K562 (cell line): ENCODE measurements around the gene DARS2. TPM values are rescaled to one million over a fixed set of nuclear protein-coding genes. Genes with fewer than 3 reads are reported as not detected.

ENCODE experiments used
- ARID1B ChIP-seq: fragments of 450-650 bp; IDR thresholded peaks from 2 replicates; pipeline ENCODE4 v1.6.1; 2016; ENCODE audit warnings: antibody characterized with exemption, mild to moderate bottlenecking, inconsistent platforms
- ARNT ChIP-seq, 2 experiments: fragments of 450-650 bp; IDR thresholded peaks; 2 replicates each; pipeline ENCODE4 v1.6.1; 2016; ENCODE audit warnings: mild to moderate bottlenecking in 1 of 2
- CTCFL ChIP-seq: IDR thresholded peaks from 2 replicates; pipeline ENCODE4 v1.6.1; 2011; ENCODE audit warnings: borderline replicate concordance, low read depth, mild to moderate bottlenecking, moderate library complexity, low read length; ENCODE audit not compliant: insufficient read depth, poor library complexity, severe bottlenecking
- GATAD2B ChIP-seq: fragments of 450-650 bp; IDR thresholded peaks from 2 replicates; pipeline ENCODE4 v1.6.1; 2017; ENCODE audit warnings: mild to moderate bottlenecking, borderline replicate concordance
- HMGXB4 ChIP-seq: sonication (generic); formaldehyde crosslinking; IDR thresholded peaks from 2 replicates; pipeline ENCODE4 v1.8.1; 2023; ENCODE audit warnings: mild to moderate bottlenecking, missing genetic modification reagents
- LARP7 ChIP-seq: fragments of 450-650 bp; IDR thresholded peaks from 2 replicates; pipeline ENCODE4 v1.6.1; 2016
- MEF2D ChIP-seq: conservative IDR thresholded peaks from 2 replicates; pipeline ENCODE4 v1.6.1; 2016; ENCODE audit warnings: low read depth, missing genetic modification characterization, missing compliant biosample characterization
- MIER1 ChIP-seq: fragments of 450-650 bp; IDR thresholded peaks from 2 replicates; pipeline ENCODE4 v1.6.1; 2016; ENCODE audit warnings: antibody characterized with exemption, mild to moderate bottlenecking, low read depth
- MNT ChIP-seq, 2 experiments: fragments of 450-650 bp; conservative IDR thresholded peaks; 2 replicates each; pipeline ENCODE4 v1.6.1; 2017; ENCODE audit warnings: mild to moderate bottlenecking in 2 of 2, moderate library complexity in 2 of 2
- MYC ChIP-seq, 2 experiments: fragments of 250-450 bp in 1 of 2; sonication (Bioruptor Pico) in 1 of 2; IDR thresholded peaks; 2 replicates each; pipeline versions ENCODE4 v1.5.1 to v1.6.1; 2012 to 2021; ENCODE audit warnings: low read depth in 2 of 2, borderline replicate concordance in 1 of 2, improper control_type of control experiment in 1 of 2, low read length in 1 of 2, mild to moderate bottlenecking in 1 of 2, moderate library complexity in 1 of 2
- NCOA4 ChIP-seq: fragments of 450-650 bp; IDR thresholded peaks from 2 replicates; pipeline ENCODE4 v1.6.1; 2018; ENCODE audit warnings: mild to moderate bottlenecking; ENCODE audit not compliant: partially characterized antibody
- NR4A1 ChIP-seq, 2 experiments: fragments of 250-450 bp in 1 of 2; fragments of 450-650 bp in 1 of 2; sonication (Bioruptor Pico) in 1 of 2; IDR thresholded peaks; 2 replicates each; pipeline versions ENCODE4 v1.4.0 to v1.6.1; 2016 to 2020; ENCODE audit warnings: mild to moderate bottlenecking in 2 of 2, missing compliant biosample characterization in 1 of 2, missing genetic modification characterization in 1 of 2, moderate library complexity in 1 of 2
- POLR3G ChIP-seq: IDR thresholded peaks from 2 replicates; pipeline ENCODE4 v1.6.1; 2011; ENCODE audit not compliant: insufficient read length, insufficient replicate concordance; ENCODE audit errors: extremely low read depth
- PTRF ChIP-seq: fragments of 450-650 bp; IDR thresholded peaks from 2 replicates; pipeline ENCODE4 v1.6.1; 2016; ENCODE audit warnings: mild to moderate bottlenecking, missing genetic modification characterization, missing compliant biosample characterization
- PURB ChIP-seq: sonication (generic); formaldehyde crosslinking; IDR thresholded peaks from 2 replicates; pipeline ENCODE4 v1.9.0; 2021; ENCODE audit warnings: low read depth, mild to moderate bottlenecking, missing genetic modification reagents
- RB1 ChIP-seq: fragments of 450-650 bp; IDR thresholded peaks from 2 replicates; pipeline ENCODE4 v1.6.1; 2017; ENCODE audit warnings: low read depth, mild to moderate bottlenecking
- RBM14 ChIP-seq: fragments of 200-400 bp; formaldehyde crosslinking; IDR thresholded peaks from 2 replicates; pipeline ENCODE4 v1.6.1; 2018; ENCODE audit warnings: low read depth, mild to moderate bottlenecking, low read length, moderate library complexity, borderline replicate concordance; ENCODE audit not compliant: insufficient read depth
- RBM25 ChIP-seq: fragments of 200-400 bp; formaldehyde crosslinking; IDR thresholded peaks from 2 replicates; pipeline ENCODE4 v1.6.1; 2018; ENCODE audit warnings: low read length, low read depth, moderate library complexity; ENCODE audit not compliant: severe bottlenecking
- RBM39 ChIP-seq: fragments of 200-400 bp; formaldehyde crosslinking; optimal IDR thresholded peaks from 2 replicates; pipeline ENCODE3; 2018; ENCODE audit warnings: low read depth, low read length
- TARDBP ChIP-seq: fragments of 450-650 bp; IDR thresholded peaks from 2 replicates; pipeline ENCODE4 v1.6.1; 2016
- ZFP30 ChIP-seq: fragments of 250-450 bp; sonication (Bioruptor Pico); IDR thresholded peaks from 2 replicates; pipeline ENCODE4 v1.8.0; 2022; ENCODE audit warnings: moderate library complexity, mild to moderate bottlenecking, inconsistent platforms, borderline replicate concordance
- polyA plus RNA-seq, 8 experiments: library from polyadenylated mRNA; depleted of rRNA in 4 of 8; stranded (reverse) in 5 of 8; unstranded in 3 of 8; fragments of >200 nt; fragmentation: Nextera tagmentation in 2 of 8; fragmentation: Illumina TruSeq in 1 of 8; extraction: Ambion mirVana in 2 of 8; extraction: Trizol in 1 of 8; gene quantifications; 2 replicates each; pipeline versions ENCODE4 v1.2.1 to v1.2.3, GENCODE V29; 2011 to 2014; ENCODE audit warnings: inconsistent platforms in 1 of 8, missing spikeins in 1 of 8
- total RNA-seq, 7 experiments: library from RNA; depleted of rRNA in 6 of 7; stranded (reverse); fragments of >200 nt in 6 of 7; fragmentation: Illumina TruSeq in 2 of 7; extraction: Trizol in 2 of 7; gene quantifications; 2 replicates each; pipeline versions ENCODE4 v1.2.1 to v1.2.3, GENCODE V29; 2011 to 2021; ENCODE audit warnings: low replicate concordance in 1 of 7

Gene DARS2
- total and polyA plus RNA-seq, 9 of the 15 experiments (the other 6 are each of a cell fraction or from before 2014, with no cell fraction given), result 36.4 to 96.7 (median 68.6) TPM

GRCh38 chr1:173818459-173818858, 6.0 kb upstream of the DARS2 start (continued):
- TF ChIP-seq PURB (no peak), NCOA4 (no peak), GATAD2B (peak; percentile 57; the same call in 1 of the 2 replicates), RB1 (no peak), NR4A1 (CRISPR knock-in tag; IDR thresholded peaks at IDR 0.05) (no peak), NR4A1 (tag; IDR thresholded peaks at IDR 0.05) (no peak), RBM39 (no peak), MYC (IDR thresholded peaks at IDR 0.05; ENCODE audit: low read depth, low read length) (no peak), MYC (CRISPR knock-in tag; IDR thresholded peaks at IDR 0.05; ENCODE audit: borderline replicate concordance, low read depth) (no peak), CTCFL (no peak), RBM25 (no peak), MEF2D (tag) (0 out of 2 replicates have a peak, but pooled peaks have one; percentile 3), RBM14 (no peak), LARP7 (no peak), ARNT (IDR thresholded peaks at IDR 0.05) (no peak), ARID1B (peak; percentile 7), TARDBP (no peak), MNT (conservative IDR thresholded peaks at IDR 0.05) (0 out of 4 replicates have a peak, but pooled peaks of 1 of the 2 experiments have one; percentile 21), MIER1 (no peak), PTRF (no peak), ZFP30 (CRISPR knock-in tag) (no peak), HMGXB4 (CRISPR knock-in tag) (no peak), POLR3G (no peak)
